Choroid plexus epithelial cell (primary cell): ENCODE data around the gene RAPGEF3.

Experiments
- DNase-seq: peaks from one replicate; pipeline ENCODE4 v3.0.0-alpha.2; 2010; ENCODE audit warnings: low read depth
- H3K4me3 ChIP-seq: 2 replicates; pipeline ENCODE4 v1.5.1; 2011; ENCODE audit warnings: low read depth, mild to moderate bottlenecking, control low read depth, low read length, moderate library complexity
- CTCF ChIP-seq: conservative IDR thresholded peaks from 2 replicates; pipeline ENCODE4 v1.5.1; 2011; ENCODE audit warnings: low read depth, mild to moderate bottlenecking, control low read depth, inconsistent platforms, low read length, moderate library complexity

Gene RAPGEF3

GRCh38 chr12:47729233-47729632 is 29.4 kb downstream of the RAPGEF3 start:
- DNase-seq = no peak
- TF ChIP-seq CTCF = no peak
- H3K4me3 ChIP-seq = no peak overlapping the region

GRCh38 chr12:47725893-47726292 is 32.8 kb downstream of the RAPGEF3 start:
- DNase-seq = peak; percentile 75
- TF ChIP-seq CTCF = no peak

GRCh38 chr12:47725091-47725772 is 33.4 kb downstream of the RAPGEF3 start, which contains the start of gene ENDOU:
Gene ENDOU, minus strand, starts transcription at chr12:47725490. Its CDS starts 77 bp downstream, at chr12:47725413.
- no peak within 1 kb of the TSS for H3K4me3 ChIP-seq
- TF ChIP-seq CTCF = no peak
- no peak for DNase-seq

More at GRCh38 chr12:47725893-47726292, 32.8 kb downstream of the RAPGEF3 start:
- no peak overlapping the region for H3K4me3 ChIP-seq

GRCh38 chr12:47722941-47723631 is 35.6 kb downstream of the RAPGEF3 start:
- DNase-seq = no peak
- no peak overlapping the region for H3K4me3 ChIP-seq
- TF ChIP-seq CTCF = no peak

GRCh38 chr12:47722136-47722834 is 36.4 kb downstream of the RAPGEF3 start:
- DNase-seq = no peak
- no peak for TF ChIP-seq CTCF
- H3K4me3 ChIP-seq = no peak overlapping the region

GRCh38 chr12:47721431-47721973 is 37.2 kb downstream of the RAPGEF3 start:
- no peak for DNase-seq
- TF ChIP-seq CTCF = no peak
- no peak overlapping the region for H3K4me3 ChIP-seq
